Nephron progenitor cell (in vitro differentiated cells): ENCODE measurements around the gene ADNP2.

ENCODE experiments used
- DNase-seq: peaks from one replicate; pipeline ENCODE4 v3.0.0; 2021
- H3K27ac Mint-ChIP-seq: 2 replicates; pipeline ENCODE4 v1.8.0; 2021; ENCODE audit warnings: mild to moderate bottlenecking, moderate library complexity, mixed read lengths
- H3K27me3 Mint-ChIP-seq: 2 replicates; pipeline ENCODE4 v1.8.0; 2021; ENCODE audit warnings: mild to moderate bottlenecking, low read depth, mixed read lengths; ENCODE audit not compliant: poor library complexity
- H3K36me3 Mint-ChIP-seq: 2 replicates; pipeline ENCODE4 v1.8.0; 2021; ENCODE audit warnings: low read depth, mixed read lengths
- H3K4me1 Mint-ChIP-seq: 2 replicates; pipeline ENCODE4 v1.8.0; 2021; ENCODE audit warnings: mixed read lengths
- H3K4me3 Mint-ChIP-seq: 2 replicates; pipeline ENCODE4 v1.8.0; 2021; ENCODE audit warnings: mild to moderate bottlenecking, moderate library complexity, mixed read lengths
- H3K9me3 Mint-ChIP-seq: 2 replicates; pipeline ENCODE4 v1.8.0; 2021; ENCODE audit warnings: mild to moderate bottlenecking, moderate library complexity, mixed read lengths
- TF ChIP-seq, protein P1 (sequence below): fragments of 200-600 bp; sonication (generic); IDR thresholded peaks from 2 replicates; pipeline ENCODE4 v1.5.0; 2021; ENCODE audit warnings: antibody characterized with exemption

Gene ADNP2, protein sequence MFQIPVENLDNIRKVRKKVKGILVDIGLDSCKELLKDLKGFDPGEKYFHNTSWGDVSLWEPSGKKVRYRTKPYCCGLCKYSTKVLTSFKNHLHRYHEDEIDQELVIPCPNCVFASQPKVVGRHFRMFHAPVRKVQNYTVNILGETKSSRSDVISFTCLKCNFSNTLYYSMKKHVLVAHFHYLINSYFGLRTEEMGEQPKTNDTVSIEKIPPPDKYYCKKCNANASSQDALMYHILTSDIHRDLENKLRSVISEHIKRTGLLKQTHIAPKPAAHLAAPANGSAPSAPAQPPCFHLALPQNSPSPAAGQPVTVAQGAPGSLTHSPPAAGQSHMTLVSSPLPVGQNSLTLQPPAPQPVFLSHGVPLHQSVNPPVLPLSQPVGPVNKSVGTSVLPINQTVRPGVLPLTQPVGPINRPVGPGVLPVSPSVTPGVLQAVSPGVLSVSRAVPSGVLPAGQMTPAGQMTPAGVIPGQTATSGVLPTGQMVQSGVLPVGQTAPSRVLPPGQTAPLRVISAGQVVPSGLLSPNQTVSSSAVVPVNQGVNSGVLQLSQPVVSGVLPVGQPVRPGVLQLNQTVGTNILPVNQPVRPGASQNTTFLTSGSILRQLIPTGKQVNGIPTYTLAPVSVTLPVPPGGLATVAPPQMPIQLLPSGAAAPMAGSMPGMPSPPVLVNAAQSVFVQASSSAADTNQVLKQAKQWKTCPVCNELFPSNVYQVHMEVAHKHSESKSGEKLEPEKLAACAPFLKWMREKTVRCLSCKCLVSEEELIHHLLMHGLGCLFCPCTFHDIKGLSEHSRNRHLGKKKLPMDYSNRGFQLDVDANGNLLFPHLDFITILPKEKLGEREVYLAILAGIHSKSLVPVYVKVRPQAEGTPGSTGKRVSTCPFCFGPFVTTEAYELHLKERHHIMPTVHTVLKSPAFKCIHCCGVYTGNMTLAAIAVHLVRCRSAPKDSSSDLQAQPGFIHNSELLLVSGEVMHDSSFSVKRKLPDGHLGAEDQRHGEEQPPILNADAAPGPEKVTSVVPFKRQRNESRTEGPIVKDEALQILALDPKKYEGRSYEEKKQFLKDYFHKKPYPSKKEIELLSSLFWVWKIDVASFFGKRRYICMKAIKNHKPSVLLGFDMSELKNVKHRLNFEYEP

DNA sequence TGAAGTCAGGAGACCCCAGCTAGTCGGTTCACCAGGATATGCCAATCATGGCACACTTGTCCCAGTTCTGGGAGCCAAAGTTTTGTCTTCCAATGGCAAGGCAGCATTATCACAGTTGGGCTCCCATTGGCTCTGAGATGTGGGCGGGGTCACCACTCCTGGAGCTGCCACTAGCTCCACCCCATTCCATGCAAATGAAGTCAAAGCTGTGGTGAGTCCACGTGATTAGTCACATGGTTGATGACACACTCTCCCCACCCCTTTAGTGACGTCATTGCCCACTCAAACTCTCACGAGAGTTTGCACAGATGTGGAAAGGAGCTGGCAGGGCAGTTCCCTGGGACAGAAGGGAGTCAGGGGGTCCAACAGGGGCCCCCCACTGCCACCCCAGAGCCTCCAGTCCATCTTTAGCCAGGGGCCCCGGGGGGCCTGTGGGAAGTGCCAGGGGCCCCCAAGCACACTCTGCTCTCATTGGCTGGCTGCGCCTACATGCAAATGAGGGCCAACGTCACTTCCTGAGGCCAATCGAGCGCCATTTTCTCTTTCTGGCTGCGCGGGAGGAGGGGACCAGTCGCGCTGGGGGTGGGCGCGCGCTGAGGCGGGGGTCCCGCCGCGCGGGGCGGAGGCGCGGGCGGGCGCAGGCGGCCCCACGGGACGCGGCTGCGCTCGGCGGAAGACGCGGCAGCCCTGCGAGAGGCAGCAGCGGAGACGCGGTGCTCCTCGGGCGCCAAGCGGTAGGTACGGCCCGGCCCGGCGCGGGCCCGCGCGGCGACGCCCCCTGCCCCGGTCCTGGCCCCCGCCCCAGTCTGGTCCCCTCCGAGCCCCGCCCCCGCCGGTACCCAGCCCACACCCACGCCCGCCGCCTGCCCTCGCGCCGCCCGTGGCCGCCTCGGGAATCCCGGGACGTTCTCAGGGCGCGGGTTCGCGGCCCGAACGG, at the start of gene ADNP2:
Gene ADNP2 (plus strand): TSS at position 524 of the 937 bp plus-strand sequence. CDS start 8,281 bp downstream, outside the sequence.
- peaks cover 64% of the 10 kb centered on the region for H3K4me1 Mint-ChIP-seq

DNA sequence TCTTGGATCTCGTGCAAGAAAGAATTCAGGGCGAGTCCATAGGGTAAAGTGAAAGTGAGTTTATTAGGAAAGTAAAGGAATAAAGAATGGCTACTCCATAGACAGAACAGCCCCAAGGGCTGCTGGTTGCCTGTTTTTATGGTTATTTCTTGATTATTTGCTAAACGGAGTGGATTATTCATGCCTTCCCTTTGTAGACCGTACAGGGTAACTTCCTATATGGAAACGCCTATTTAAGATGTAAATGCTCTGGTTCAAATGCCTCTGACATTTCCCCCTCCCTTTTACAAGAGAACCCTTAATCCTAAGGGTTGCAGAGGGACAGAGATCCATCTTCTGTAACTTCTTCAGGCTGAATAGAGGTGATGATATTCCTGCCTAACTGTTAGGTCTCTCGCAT, 49.1 kb upstream of the ADNP2 start:
- Mint-ChIP-seq H3K27me3 (peaks cover 3% of the 10 kb centered on the region), H3K36me3 (peaks cover 67% of the 10 kb centered on the region), H3K9me3 (peaks cover 89% of the 10 kb centered on the region), H3K27ac (no peak overlapping the region), H3K4me1 (no peaks in the 10 kb centered on the region), H3K4me3 (no peak overlapping the region)
- TF ChIP-seq, protein P1, sequence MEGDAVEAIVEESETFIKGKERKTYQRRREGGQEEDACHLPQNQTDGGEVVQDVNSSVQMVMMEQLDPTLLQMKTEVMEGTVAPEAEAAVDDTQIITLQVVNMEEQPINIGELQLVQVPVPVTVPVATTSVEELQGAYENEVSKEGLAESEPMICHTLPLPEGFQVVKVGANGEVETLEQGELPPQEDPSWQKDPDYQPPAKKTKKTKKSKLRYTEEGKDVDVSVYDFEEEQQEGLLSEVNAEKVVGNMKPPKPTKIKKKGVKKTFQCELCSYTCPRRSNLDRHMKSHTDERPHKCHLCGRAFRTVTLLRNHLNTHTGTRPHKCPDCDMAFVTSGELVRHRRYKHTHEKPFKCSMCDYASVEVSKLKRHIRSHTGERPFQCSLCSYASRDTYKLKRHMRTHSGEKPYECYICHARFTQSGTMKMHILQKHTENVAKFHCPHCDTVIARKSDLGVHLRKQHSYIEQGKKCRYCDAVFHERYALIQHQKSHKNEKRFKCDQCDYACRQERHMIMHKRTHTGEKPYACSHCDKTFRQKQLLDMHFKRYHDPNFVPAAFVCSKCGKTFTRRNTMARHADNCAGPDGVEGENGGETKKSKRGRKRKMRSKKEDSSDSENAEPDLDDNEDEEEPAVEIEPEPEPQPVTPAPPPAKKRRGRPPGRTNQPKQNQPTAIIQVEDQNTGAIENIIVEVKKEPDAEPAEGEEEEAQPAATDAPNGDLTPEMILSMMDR = no peak
- no peak for DNase-seq

More for the DNA sequence above, at the start of gene ADNP2:
- DNase-seq = peak; percentile 81
- H3K27me3 Mint-ChIP-seq = peaks cover 8% of the 10 kb centered on the region
- H3K9me3 Mint-ChIP-seq = peaks cover 3% of the 10 kb centered on the region
- peak within 1 kb of the TSS; percentile 97 for H3K27ac Mint-ChIP-seq
- H3K36me3 Mint-ChIP-seq = peaks cover 10% of the 10 kb centered on the region
- peak within 1 kb of the TSS; percentile 88 for H3K4me3 Mint-ChIP-seq
- TF ChIP-seq, protein P1 = no peak

DNA sequence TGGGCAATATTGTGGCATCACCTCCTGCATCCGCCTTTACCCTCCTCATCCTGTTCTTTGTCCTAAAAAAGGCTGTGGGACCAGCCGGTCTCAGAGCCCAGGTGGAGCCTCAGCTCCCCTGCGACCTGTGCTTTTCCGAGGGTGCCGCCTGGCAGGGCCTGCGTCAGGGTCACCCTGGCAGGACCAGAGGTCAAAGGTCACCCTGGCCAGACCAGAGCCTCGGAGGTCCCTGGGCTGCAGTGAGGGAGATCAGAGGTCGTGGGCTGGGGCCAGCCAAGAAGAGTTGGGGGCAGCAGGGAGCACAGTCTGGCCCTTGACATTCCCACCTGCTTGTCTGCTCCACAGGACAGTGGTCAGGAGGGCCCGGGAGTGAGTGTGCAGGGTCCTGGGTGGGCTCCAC, 43.4 kb upstream of the ADNP2 start:
- Mint-ChIP-seq H3K27me3 (peaks cover 3% of the 10 kb centered on the region), H3K36me3 (peaks cover 38% of the 10 kb centered on the region), H3K27ac (no peak overlapping the region), H3K4me3 (no peak overlapping the region), H3K4me1 (no peaks in the 10 kb centered on the region), H3K9me3 (peaks cover 41% of the 10 kb centered on the region)
- DNase-seq = no peak
- TF ChIP-seq, protein P1 = no peak

DNA sequence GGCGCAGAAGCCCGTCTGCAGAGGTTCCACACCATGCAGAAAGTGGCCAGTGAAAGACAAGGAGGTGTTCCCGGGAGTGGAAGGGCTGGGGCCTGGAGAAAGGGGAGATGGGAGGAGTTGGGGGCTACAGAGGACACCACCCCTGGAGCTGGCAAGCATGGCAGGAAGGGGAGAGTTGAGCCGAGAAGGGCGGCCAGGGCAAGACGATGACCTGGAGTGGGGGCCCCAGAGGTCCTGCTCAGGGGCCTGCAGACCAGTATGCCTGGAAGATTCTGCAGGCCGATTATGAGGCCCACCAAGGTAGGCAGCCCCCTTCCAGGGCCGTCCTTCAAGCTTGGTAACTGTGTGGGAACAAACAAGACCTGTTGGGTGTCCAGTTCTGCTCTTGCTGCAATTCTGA, 41.7 kb upstream of the ADNP2 start:
- Mint-ChIP-seq H3K4me3 (no peak overlapping the region), H3K27ac (no peak overlapping the region), H3K4me1 (no peaks in the 10 kb centered on the region), H3K36me3 (peaks cover 30% of the 10 kb centered on the region), H3K9me3 (peaks cover 28% of the 10 kb centered on the region), H3K27me3 (peaks cover 3% of the 10 kb centered on the region)
- TF ChIP-seq, protein P1 = no peak
- DNase-seq = no peak

DNA sequence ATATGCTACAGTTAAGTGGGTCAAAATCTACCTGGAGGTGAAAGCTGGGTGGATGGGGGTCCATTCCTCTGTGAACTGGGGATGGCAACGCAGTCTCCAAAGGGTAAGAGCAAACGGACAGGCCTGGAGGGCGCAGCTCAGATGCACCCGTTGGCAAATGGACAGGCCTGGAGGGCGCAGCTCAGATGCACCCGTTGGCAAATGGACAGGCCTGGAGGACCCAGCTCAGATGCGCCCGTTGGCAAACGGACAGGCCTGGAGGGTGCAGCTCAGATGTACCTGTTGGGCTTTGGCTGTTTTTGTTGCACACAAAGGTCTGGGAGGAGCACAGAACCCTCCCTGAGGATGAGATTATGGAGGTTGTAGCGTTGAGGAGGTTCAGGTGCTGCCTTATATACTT, 41.2 kb upstream of the ADNP2 start:
- no peak overlapping the region for H3K4me3 Mint-ChIP-seq
- TF ChIP-seq, protein P1 = no peak
- no peak for DNase-seq
- no peak overlapping the region for H3K27ac Mint-ChIP-seq
- H3K36me3 Mint-ChIP-seq = peaks cover 25% of the 10 kb centered on the region
- H3K9me3 Mint-ChIP-seq = peaks cover 22% of the 10 kb centered on the region
- H3K4me1 Mint-ChIP-seq = no peaks in the 10 kb centered on the region
- peaks cover 3% of the 10 kb centered on the region for H3K27me3 Mint-ChIP-seq
